ENCODE measurements around the gene CNTNAP2. TPM values are rescaled to one million over a fixed set of nuclear protein-coding genes. Genes with fewer than 3 reads are reported as not detected.

Gene CNTNAP2
- total and polyA plus RNA-seq, 12 donors = 0.07 to 0.77 (median 0.24) TPM

DNA sequence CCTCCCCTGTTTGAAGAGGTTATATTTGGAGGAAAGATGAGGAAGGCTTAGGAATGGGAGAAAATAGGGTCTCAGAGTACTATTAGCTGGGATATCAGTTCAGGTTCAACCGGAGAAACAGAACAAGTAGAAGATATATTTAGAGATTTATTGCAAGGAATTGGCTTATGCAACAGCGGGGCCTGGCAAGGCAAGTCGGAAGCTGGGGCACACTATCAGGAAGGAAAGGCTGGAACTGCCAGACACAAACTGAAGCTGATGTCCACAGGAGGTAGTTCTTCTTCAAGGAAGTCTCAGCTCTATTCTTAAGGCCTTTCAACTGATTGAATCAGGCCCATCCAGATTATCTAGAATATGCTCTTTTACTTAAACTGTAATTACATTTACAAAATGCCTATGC lies 1534.4 kb downstream of the CNTNAP2 start:
- DNase-seq (no peak), ATAC-seq (no peak)
- Histone ChIP-seq H3K27me3 (peaks cover 0 to 3% (median 0%) of the 10 kb centered on the region in 7 donors), H3K36me3 (no peaks in the 10 kb centered on the region), H3K27ac (no peak overlapping the region), H3K4me1 (no peaks in the 10 kb centered on the region), H3K9me3 (peaks cover 0 to 4% (median 0%) of the 10 kb centered on the region in 11 donors), H3K4me3 (no peak overlapping the region)
- 87 to 90% methylated on average over 3 of the region's 3 CpGs for WGBS, 2 donors
- TF ChIP-seq, protein P1, sequence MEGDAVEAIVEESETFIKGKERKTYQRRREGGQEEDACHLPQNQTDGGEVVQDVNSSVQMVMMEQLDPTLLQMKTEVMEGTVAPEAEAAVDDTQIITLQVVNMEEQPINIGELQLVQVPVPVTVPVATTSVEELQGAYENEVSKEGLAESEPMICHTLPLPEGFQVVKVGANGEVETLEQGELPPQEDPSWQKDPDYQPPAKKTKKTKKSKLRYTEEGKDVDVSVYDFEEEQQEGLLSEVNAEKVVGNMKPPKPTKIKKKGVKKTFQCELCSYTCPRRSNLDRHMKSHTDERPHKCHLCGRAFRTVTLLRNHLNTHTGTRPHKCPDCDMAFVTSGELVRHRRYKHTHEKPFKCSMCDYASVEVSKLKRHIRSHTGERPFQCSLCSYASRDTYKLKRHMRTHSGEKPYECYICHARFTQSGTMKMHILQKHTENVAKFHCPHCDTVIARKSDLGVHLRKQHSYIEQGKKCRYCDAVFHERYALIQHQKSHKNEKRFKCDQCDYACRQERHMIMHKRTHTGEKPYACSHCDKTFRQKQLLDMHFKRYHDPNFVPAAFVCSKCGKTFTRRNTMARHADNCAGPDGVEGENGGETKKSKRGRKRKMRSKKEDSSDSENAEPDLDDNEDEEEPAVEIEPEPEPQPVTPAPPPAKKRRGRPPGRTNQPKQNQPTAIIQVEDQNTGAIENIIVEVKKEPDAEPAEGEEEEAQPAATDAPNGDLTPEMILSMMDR (IDR thresholded peaks at IDR 0.05) = no peak
- intact Hi-C loops (cut with DNase I) = no loop called here

DNA sequence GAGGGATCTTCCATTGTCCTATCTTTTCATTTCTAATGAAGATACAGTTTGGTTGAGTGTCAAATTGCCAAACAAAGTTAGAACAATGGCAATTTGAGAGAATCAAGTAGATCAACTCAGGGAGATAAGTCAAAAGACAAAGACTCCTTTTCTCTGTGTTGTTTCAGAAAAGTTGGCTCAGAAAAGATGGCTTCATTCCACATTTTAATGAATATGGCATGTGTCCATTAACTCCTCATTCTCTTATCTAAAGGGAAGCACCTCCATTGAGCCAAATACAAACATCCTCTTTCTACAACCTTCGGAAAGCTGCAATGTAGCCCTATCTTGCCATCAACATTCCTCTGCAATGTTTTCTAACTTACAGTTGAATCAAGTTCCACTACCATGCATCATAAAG lies 1535.0 kb downstream of the CNTNAP2 start:
- Histone ChIP-seq H3K4me3 (no peak overlapping the region), H3K9me3 (peaks cover 0 to 4% (median 0%) of the 10 kb centered on the region in 11 donors), H3K36me3 (no peaks in the 10 kb centered on the region), H3K27ac (no peak overlapping the region), H3K4me1 (no peaks in the 10 kb centered on the region), H3K27me3 (peaks cover 0 to 3% (median 0%) of the 10 kb centered on the region in 7 donors)
- no peak for ATAC-seq
- 36 to 61% methylated on average over 1 of the region's 1 CpG for WGBS, 2 donors
- TF ChIP-seq, protein P1 (IDR thresholded peaks at IDR 0.05) = no peak
- intact Hi-C loops (cut with DNase I) = no loop called here
- DNase-seq = no peak

DNA sequence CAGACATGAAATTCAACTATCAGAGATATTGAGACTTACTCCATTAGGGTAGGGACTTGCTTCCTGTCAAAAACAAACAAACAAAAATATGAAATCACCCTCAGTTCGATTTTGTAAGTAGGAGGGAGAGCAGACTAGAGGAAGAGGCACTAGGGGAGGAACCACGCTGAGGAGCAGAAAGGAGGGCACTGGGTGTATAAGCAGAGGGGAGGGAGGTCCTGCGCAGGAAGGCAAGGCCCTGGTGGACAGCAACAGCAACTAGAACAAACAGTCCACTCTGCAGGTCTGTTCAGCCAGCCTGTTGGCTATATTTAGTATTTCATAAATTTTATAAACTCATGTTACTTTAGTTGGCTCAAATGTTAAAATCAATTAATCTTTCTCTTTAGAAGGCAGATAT lies 1536.9 kb downstream of the CNTNAP2 start:
- ATAC-seq (no peak), DNase-seq (no peak)
- no peak overlapping the region for H3K4me3 ChIP-seq
- H3K4me1 ChIP-seq = no peaks in the 10 kb centered on the region
- H3K9me3 ChIP-seq = peaks cover 0 to 4% (median 0%) of the 10 kb centered on the region in 11 donors
- no peaks in the 10 kb centered on the region for H3K27me3 ChIP-seq
- TF ChIP-seq, protein P1 (IDR thresholded peaks at IDR 0.05) = no peak
- intact Hi-C loops (cut with DNase I) = no loop called here
- no peak overlapping the region for H3K27ac ChIP-seq
- WGBS, 2 donors = 63 to 65% methylated on average over 3 of the region's 3 CpGs
- H3K36me3 ChIP-seq = no peaks in the 10 kb centered on the region

DNA sequence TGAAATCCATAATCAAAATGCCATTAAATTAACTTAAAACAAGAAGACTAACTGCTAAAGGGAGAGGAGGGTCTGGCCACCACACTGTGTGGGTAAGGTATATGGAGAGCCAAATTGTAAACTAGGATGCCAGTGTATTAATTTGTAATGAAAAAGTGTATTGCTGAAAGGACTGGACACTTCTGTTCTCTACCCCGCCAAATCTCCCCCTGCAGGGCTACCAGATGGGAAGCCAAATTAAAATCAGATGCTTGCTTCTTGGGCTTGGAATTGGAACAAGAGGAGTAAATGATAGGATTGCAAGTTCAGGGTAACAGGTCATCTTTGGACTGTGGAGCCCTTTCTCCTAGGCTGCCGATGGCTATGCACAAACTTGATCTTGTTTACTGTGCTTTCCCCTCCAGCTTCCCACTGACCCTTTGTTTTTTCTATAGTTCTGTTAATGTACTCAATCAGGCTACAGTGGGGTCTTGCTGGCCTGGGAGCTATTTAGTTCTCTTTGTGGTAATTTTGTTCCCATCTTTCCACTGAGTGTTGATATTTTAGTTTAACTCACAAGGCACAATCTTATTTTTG lies 1541.9 kb downstream of the CNTNAP2 start:
- WGBS, 2 donors = 78 to 82% methylated on average over 2 of the region's 2 CpGs
- Histone ChIP-seq H3K27ac (no peak overlapping the region), H3K27me3 (no peaks in the 10 kb centered on the region), H3K36me3 (no peaks in the 10 kb centered on the region), H3K9me3 (peaks cover 0 to 4% (median 0%) of the 10 kb centered on the region in 11 donors), H3K4me3 (no peak overlapping the region), H3K4me1 (no peaks in the 10 kb centered on the region)
- intact Hi-C loops (cut with DNase I) = no loop called here
- DNase-seq (no peak), ATAC-seq (no peak)
- TF ChIP-seq, protein P1 (IDR thresholded peaks at IDR 0.05) = no peak

All from heart right ventricle (tissue), 16 donors.